GM21619 (cell line): ENCODE measurements around the gene RAB11FIP5.
"Not testable (repeated sequence)": the region's sequence is repeated elsewhere in the genome, so short reads cannot be mapped to it uniquely, and the experiment has no call there.

Experiments used
- ATAC-seq: cut with Tn5 transposase; IDR thresholded peaks from one replicate; pipeline ENCODE4 v1.9.1; 2021; ENCODE audit not compliant: unreplicated experiment

Gene RAB11FIP5

GRCh38 chr2:73070643-73071359 is 41.9 kb downstream of the RAB11FIP5 start:
- peak; percentile 14 for ATAC-seq

GRCh38 chr2:73069855-73070642 is 42.7 kb downstream of the RAB11FIP5 start:
- ATAC-seq = no peak

GRCh38 chr2:73069041-73069854 is 43.5 kb downstream of the RAB11FIP5 start:
- ATAC-seq = no peak

- ATAC-seq = no peak
Measured at GRCh38 chr2:73068147-73068546, 44.6 kb downstream of the RAB11FIP5 start.

- no peak for ATAC-seq
Measured at GRCh38 chr2:73067043-73067442, 45.7 kb downstream of the RAB11FIP5 start.

GRCh38 chr2:73065070-73065469 is 47.7 kb downstream of the RAB11FIP5 start:
- not testable (repeated sequence) for ATAC-seq

- no peak for ATAC-seq
Measured at GRCh38 chr2:73063909-73064875, 48.6 kb downstream of the RAB11FIP5 start.

GRCh38 chr2:73063472-73063871 is 49.3 kb downstream of the RAB11FIP5 start:
- ATAC-seq = no peak

GRCh38 chr2:73059106-73059505 is 53.6 kb downstream of the RAB11FIP5 start:
- ATAC-seq = no peak

- no peak for ATAC-seq
Measured at GRCh38 chr2:73054980-73055379, 57.8 kb downstream of the RAB11FIP5 start.

- ATAC-seq = no peak
Measured at GRCh38 chr2:73053316-73054114, 59.2 kb downstream of the RAB11FIP5 start.

GRCh38 chr2:73050121-73050545 is 62.6 kb downstream of the RAB11FIP5 start:
- ATAC-seq = no peak

- no peak for ATAC-seq
Measured at GRCh38 chr2:73043929-73044832, 68.6 kb downstream of the RAB11FIP5 start.

- no peak for ATAC-seq
Measured at GRCh38 chr2:73043276-73043675, 69.5 kb downstream of the RAB11FIP5 start.

- no peak for ATAC-seq
Measured at GRCh38 chr2:73037947-73038585, 74.7 kb downstream of the RAB11FIP5 start.

- ATAC-seq = no peak
Measured at GRCh38 chr2:73036766-73037165, 76.0 kb downstream of the RAB11FIP5 start.

GRCh38 chr2:73035899-73036711 is 76.6 kb downstream of the RAB11FIP5 start:
- no peak for ATAC-seq
